ENCODE data around the gene COX6A1.
"Not testable (repeated sequence)": the region's sequence is repeated elsewhere in the genome, so short reads cannot be mapped to it uniquely, and the experiment has no call there.

Gene COX6A1

DNA sequence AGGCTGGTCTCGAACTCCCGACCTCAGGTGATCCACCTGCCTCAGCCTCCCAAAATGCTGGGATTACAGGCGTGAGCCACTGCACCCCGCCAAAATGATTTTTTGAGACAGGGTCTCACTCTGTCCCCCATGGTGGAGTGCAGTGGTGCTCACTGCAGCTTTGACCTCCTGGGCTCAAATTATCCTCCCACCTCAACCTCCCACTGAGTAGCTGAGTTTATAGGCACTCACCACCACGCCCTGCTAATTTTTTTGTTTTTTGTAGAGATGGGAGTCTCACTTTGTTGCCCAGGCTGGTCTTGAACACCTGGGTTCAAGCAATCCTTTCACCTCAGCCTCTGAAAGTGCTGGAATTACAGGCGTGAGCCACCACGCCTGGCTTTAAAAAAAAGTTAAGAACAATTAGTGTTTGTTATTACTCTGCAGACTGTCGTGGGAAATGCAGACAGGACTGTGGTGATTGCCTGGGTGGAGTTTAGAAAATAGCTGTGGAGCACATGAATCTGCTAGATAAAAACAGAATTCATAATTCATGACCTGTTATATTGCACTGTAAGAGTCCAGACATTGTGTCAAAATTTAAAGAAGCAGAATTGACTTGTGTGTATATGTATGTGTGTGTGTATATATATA, 9.2 kb upstream of the COX6A1 start:
- no peak for DNase-seq

DNA sequence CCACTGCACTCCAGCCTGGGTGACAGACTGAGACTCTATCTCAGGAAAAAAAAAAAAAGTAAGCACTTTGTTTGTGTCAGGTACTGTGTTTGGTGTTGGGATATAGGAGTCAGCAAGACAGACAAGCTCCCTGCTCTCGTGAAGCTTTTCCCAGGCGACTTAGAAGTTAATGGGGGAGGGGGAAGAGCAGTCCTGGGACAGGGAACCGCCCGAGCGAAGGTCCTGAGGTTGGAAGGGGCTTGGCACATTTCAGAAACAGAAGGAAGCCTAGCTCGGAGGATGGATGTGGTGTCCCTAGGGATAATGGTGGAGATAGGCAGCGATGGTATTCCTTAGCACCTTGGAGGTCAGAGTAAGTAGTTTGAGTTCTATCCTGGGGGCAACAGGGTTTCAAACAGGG, 8.5 kb upstream of the COX6A1 start:
- no peak for DNase-seq

DNA sequence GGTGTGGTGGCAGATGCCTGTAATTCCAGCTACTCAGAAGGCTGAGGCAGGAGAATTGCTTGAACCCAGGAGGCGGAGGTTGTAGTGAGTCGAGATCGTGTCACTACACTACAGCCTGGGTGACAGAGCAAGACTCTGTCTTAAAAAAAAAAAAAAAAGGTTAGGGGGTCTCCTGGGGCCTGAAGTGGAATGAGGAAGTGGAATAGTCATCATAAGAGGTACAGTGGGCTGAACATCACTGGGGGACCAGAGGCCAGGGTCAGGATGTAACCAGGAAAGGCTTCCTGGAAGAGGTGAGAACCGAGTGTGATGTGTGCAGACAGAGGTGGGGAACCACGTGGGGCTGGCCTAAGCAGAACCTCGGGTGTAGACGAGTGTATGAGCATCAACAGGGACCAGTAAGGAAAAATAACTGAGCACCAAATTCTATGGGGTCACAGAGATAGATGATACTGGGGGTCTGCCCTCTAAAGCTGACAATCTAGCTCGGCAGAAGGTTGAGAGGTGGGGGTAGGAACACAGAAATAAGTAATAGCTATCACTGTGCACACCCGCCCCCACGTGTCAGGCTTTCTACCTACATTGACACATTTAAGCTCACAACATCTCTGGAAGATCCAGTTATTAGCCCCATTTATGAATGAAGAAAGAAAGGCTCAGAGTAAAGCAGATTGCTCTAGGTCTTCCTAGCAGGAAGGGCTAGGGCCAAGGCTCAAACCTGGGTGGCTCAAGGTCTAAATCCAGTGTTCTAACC, 5.0 kb upstream of the COX6A1 start:
- DNase-seq: no peak

DNA sequence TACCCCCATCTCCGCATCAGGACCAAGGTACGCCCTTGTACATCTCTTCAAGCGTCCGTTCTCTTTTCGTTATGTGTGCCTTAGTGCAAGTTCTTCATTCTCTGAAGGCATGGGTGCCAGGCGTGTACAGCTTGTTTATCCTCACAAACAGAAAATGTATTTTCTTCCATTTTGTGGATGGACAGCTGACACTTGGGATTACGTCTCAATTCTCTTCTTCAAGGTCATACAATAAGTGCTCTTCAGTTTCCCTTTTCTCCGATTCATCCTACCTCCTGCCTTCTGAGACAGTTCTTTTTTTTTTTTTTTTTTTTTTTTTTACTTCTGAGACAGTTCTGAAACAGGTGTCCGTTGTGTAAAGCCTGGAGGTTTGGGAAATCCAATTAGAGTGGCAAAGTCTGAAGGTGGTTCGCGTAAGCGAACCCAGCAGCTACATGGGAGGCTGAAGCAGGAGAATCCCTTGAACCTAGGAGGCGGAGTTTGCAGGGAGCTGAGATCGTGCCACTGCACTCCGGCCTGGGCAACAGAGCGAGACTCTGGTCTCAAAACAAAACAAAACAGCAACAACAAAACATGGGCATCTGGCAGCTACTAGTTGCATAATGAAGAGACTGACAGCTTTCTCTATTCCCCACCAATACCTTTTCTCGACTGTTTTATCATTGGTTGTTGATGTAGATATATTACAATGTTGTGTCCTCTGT, 734 bp downstream of the COX6A1 start:
- DNase-seq: no peak

DNA sequence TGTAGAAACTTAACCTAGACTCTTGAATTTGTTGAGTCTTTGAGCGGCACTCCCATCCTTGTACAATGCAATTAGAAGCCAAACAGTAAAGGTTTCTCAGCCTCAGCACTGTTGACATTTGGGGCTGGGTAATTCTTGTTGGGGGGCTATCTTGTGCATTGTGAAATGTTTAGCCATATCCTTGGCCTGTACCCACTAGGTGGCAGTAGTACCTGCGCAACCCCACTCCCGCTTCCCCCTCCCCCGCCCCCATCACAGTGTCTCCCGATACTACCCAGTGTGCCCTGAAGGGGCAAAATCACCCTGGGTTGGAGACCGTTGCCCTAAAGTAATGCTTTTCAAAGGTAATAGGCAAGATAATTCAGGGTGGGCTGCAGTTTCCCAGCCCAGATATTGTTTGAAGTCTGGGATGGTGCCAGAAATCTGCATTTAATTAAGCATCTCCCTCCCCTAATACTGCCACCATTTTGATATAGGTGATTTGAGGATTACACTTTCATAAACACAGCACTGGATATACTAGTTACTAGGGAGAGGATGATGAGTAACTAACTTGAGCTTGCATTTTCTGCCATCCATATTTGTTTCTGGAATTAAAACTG, 1.8 kb downstream of the COX6A1 start:
- peak; percentile 76 to 82 for DNase-seq

DNA sequence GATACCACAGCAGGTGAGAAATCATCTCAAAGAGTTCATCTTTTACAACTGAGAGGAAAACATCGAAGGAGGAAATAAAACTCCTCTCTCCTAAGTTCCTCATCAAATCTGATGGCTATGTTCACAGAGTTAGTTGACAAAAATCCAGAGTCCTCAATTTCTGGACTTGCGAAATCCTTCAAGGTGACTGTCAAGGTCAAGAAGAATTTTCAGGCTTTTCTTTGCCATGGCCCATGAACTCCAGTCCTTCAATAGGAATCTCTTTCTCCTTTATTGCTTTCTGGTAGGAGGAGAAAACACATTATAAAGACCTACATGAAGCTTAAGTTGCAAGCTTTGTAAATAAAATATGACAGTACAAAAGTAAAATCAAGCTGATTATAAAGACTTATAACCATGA, 6.8 kb downstream of the COX6A1 start:
- no peak for DNase-seq

DNA sequence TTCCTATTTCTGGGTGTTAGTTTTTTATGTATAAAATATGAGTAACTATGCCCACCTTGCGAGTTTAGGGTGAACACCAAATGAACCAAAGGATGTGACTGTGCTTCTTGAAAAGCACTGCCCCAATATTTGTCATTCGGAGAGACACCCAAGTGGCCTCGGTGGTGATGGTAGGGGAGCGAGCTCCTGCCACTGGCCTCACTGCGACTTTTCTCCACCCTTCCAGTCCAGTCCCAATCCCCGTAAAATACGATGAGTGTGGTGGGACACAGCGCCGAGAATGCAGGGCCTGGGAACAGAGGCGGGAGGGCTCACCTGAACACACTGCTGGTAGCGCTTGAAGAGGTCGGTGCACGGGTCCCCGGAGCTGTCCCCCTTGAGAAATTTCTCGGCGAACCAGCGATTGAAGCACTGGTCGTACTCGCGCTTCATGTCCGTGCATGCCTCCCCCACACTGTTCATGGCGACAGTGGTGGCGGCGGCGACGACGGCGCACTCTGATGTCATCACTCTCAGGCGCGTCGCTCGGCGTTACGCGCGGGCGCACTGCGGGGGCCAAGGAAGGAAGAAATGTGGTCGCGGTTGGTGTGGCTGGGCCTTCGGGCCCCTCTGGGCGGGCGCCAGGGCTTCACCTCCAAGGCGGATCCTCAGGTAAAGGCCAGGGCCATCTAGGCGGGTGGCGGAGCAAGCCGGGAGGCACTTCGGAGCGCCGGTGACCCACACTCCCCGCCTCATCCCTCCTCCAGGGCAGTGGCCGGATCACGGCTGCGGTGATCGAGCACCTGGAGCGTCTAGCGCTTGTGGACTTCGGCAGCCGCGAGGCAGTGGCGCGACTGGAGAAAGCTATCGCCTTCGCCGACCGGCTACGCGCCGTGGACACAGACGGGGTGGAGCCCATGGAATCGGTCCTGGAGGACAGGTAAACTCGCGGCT, 8.3 kb downstream of the COX6A1 start, which contains the start of the genes GATC and TRIAP1:
Gene GATC, plus strand, starts transcription at position 534 of the 933 bp plus-strand sequence. Its CDS starts 37 bp downstream, at position 571.
Gene TRIAP1, minus strand, starts transcription at position 474 of the 933 bp plus-strand sequence. Its CDS starts 12 bp downstream, at position 462.
- peak; percentile 92 to 95 for DNase-seq

DNA sequence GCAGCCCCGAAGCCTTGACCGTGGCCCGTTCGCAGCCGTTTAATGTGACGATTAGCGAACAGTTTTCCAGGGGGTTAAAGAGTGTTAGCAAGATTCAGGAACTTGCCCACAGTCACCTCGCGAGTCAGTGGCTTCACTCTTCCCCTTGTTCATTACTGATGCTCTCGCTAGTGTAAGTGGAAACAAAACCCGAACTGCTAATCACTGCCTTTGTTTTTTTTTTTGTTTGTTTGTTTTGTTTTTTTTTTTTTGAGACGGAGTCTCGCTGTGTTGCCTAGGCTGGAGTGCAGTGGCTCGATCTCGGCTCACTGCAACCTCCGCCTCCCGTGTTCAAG, 8.9 kb downstream of the COX6A1 start:
- not testable (repeated sequence) for DNase-seq

DNA sequence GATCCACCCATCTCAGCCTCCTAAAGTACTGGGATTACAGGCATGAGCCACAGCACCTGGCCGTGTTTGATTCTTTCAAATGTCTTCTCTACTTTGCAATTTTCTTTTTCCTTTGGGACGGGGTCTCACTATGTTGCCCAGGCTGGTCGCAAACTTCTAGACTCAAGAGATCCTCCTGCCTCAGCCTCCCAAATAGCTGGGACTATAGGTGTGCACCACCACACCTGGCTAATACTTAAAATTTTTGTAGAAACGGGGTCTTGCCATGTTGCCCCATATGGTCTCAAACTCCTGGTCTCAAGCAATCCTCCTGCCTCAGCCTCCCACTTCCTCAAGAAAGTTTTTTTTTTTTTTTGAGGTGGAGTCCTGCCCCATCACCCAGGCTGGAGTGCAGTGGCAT, 10.1 kb downstream of the COX6A1 start:
- DNase-seq: no peak

DNA sequence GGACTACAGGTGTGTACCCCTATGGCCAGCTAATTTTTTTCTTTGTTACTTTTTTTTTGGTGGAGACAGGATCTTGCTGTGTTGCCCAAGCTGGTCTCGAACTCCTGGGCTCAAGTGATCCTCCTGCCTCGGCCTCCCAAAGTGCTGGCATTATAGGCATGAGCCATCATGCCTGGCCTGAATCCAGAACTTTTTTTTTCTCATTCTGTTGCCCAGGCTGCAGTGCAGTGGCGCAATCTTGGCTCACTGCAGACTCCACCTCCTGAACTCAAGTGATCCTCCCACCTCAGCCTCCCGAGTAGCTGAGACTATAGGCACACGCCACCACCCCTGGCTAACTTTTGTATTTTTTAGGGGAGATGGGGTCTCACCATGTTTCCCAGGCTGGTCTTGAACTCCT, 14.6 kb downstream of the COX6A1 start:
- DNase-seq: not testable (repeated sequence)

DNA sequence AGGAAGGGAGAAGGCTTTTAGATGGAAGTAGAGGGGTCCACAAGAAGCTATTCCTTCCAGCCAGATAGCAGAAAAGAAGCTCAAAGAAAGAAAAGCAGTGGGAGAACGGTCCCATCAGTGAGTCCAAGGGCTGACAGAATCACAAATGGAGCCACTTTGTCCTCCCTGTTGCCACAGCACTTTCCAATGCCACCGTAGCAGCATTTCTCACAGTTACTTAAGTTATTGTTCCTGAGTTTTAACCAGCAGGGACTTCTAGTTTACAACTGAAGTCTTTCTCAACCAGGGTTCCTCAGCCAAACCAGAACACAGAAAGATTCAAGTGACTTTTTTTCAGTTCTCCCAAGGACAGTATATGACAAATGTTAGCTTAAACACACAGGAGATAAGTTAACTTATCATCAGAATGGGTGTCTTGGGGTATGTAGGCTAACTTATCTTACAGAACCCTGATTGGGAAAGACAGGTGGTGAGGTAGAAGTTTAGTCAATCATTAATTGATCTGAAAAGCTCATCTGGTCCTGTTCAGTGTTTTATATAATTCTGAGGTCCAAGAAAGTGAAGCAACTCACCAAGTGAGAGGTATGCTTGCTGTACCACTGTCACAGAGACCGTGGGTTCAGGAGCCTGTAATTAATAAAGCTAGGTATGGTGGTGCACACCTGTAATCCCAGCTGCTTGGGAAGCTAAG, 15.3 kb downstream of the COX6A1 start:
- no peak for DNase-seq

DNA sequence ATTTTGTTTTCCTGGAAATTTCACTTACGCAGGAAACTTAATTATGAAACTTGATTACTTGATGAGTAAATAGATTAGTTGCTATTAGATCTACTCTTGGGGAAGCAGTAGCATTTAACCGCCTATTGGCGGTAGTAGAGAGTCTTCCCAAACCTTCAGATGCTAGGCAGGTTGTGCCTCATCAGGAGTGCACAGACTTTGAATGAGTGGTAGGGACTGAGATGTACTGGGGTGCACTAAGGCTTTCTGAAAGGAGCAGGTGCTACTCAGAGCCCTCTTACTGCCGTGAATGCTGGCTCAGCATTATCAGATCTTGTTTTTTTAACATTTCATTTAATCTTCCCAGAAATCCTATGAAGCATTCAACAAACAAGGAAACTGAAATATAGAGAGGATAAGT, 16.1 kb downstream of the COX6A1 start:
- no peak for DNase-seq

DNA sequence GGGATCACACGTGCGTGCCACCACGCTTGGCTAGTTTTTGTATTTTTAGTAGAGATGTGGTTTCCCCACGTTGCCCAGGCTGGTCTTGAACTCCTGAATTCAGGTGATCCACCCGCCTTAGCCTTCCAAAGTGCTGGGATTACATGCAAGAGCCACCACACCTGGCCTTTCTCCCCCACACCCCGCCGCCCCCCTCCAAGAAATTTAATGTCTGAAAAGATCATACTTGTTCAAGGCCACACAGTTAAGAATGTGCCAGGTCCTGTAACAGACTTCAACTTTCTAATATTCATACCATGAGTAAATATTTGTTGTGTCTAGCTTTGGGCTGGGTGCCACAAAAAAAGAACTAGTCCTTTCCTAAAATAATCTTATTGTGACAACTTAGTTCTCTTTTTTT, 17.4 kb downstream of the COX6A1 start:
- no peak for DNase-seq

DNA sequence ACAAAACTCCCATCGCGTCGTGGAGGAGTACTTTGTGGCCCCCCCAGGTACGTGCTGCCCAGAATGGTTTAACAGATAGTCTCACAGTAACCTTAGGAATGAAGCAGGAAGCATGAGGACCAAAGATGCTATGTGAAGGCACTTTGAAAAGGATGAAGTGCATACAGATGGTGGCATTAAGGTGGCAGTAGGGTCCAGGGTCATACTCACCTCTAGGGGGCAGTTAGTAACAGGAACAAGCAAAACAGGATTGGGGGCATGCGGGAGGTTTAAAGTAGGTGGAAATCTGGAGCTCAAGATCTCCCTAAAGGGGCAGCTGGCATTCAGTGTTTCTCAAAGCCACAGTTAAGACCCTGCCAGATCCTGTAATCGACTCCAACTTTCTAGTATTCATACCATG, 19.2 kb downstream of the COX6A1 start:
- DNase-seq: no peak

DNA sequence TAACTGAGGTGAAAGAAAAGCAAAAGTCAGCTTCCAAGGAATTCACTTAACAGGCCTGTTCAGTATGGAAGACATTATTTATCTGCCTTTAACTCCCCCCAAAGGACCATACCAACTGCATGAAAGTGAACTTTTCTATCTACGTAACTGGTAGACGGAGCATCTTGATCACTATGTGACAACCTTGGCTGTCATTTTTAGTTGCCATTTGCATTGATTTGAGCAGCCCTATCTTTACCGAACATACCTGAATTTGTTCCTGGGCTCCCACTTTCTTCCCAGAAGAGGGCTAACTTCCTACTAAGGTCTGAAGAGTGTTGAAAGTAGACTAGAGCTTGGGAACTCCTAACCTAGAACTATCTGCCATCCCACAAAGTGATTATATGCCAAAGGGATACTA, 22.2 kb downstream of the COX6A1 start:
- no peak for DNase-seq

DNA sequence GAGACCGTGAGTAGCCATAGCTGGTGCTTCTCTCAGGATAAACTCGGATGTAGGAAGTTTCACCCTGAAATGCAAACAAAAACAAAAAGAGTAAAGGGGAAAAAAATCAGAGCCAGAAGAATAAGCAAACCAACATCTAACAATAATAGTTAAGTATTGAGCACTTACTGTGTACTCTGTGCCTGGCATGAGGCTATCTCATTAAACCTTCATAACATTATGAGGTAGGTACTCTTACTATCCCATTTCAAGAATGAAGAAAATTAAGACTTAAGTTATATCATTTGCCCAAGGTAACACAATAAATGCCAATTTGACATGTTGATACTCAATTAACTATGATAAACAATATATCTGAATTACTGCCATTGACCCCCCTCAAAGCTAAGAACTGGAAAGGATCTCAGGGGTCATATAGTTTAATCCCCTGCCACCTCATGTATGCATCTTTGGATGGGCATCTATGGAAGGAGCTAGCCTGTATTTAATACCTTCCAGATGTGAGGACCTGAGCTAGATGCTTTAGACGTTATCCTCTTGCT, 24.3 kb downstream of the COX6A1 start:
- no peak for DNase-seq

DNA sequence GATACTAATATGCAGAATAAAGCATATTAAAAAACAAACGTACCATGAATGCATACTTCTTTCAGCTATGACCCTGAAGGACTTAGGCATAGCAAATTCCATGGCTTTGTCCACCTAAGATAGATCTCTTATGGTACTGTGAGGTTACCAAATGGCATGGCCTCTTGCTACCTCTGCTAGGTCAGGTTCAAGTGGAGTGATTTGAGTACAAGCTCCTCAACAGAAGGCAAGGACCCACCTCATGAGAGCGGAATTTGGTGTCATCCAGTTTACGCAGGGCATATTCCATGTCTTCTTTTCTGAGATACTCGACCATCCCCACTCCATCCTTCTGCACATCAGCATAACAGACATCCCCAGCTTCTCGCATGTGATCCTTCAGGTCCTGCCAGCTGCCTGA, 25.8 kb downstream of the COX6A1 start:
- no peak for DNase-seq

DNA sequence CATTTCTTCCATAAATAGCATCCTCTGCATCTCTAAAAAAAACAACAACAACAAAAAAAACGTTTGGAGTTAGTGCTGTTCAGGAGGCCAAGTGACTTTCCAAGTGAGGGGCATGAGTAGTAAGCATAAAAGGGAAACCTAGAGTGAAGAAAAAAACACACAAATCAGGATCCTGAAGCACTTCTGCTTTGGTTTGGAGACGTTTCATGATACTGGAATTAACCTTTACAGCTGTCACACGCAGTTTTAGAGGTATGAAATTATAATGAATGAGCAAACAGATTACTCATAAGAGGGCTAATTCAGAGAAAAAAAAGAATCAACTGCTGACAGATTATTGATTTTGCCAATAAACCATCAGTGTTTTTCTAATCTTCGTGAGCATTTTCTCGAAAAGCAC, 27.8 kb downstream of the COX6A1 start:
- no peak for DNase-seq

DNA sequence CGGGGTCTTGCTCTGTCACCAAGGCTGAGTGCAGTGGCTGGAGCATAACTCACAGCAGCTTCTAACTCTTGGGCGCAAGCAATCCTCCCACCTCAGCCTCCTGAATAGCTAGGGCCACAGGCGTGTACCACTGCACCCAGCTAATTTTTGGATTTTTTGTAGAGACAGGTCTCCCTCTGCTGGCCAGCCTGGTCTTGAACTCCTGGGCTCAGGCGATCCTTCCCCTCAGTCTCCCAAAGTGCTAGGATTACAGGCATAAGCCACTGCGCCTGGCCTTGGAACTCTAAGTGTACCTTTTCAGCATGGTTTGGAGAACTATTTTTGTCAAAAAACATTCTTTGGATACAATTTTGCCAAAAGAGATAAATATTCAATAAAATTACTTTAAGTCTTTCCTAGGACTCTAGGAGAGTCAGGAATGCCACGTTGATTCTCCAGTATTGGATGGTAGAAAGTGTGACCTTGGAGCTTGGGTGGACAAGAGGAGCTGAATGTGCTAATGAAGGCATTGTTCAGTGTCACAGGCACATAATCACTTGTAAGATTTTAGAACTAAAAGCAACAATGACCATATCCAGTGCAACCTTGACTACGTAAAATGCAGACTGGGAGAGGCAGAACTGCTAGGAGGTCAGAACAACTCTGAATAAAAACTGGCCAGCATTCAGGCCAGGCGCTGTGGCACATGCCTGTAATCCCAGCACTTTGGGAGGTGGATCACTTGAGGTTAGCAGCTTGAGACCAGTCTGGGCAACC, 28.8 kb downstream of the COX6A1 start:
- peak; percentile 52 to 59 for DNase-seq

DNA sequence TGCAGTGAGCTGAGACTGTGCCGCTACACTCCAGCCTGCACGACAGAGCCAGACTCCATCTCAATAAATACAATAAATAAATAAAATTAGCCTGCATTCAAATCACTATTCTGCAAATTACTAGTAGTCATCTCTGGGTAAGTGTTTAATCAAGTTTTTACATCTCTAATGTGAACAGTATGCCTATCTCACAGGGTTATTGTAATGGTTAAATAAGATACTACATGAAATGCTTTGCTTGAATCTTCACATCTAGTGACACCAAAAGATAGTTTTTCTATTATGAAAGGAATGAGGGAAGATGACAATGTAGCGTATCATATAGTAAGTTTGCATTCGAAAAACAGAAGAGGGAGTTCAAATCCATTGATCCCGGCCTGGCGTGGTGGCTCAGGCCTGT, 29.5 kb downstream of the COX6A1 start:
- DNase-seq: no peak

DNA sequence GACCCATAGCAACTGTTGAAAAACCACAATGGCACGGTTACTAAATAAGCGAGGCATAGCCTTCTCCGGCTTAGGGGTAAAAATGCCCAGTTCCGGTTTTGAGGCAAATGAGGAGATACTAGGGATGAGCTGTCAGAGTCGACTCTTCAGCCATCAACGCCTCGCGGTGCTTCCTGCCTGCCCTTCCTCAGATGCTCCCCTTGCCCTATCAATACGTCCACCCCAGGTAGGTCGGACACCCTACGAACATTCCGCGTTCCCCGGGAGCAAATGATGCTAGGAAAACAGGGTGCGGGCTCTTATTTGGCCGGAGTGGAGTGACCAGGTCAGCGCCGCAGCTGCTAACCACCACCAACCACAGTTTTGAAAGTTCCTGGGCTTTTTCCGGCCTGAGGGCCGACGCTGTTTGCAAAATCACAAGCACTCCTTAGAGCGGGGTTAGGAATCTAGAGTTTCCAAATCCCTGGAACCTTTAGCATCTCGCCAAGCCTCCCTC, 30.5 kb downstream of the COX6A1 start:
- peak; percentile 48 to 54 for DNase-seq

Measured in activated T-cell treated with anti-CD3 and anti-CD28 coated beads, Interleukin-2, amount 50 U/mL, for 48 hours (primary cell).